MM.1S (cell line): ENCODE data around the gene AGBL1.

Source experiments
- DNase-seq: peaks from one replicate; pipeline ENCODE4 v3.0.0-alpha.2; 2015
- H2AFZ ChIP-seq: fragments of 300-600 bp; sonication (generic); 2 replicates; pipeline ENCODE4 v1.6.0; 2016; ENCODE audit warnings: antibody characterized with exemption, low read length
- H3F3A ChIP-seq: fragments of 300-600 bp; sonication (generic); 2 replicates; pipeline ENCODE4 v1.6.1; 2016; ENCODE audit warnings: mild to moderate bottlenecking, antibody characterized with exemption, low read length, moderate library complexity, mixed read lengths; ENCODE audit not compliant: insufficient read depth
- H3K27ac ChIP-seq: fragments of 300-600 bp; sonication (generic); 2 replicates; pipeline ENCODE4 v1.5.1; 2016; ENCODE audit warnings: mild to moderate bottlenecking, low read length
- H3K27me3 ChIP-seq: fragments of 300-600 bp; sonication (generic); replicated peaks from 2 replicates; pipeline ENCODE4 v1.6.0; 2016; ENCODE audit warnings: low read length; ENCODE audit not compliant: insufficient read depth
- H3K36me3 ChIP-seq: fragments of 300-600 bp; sonication (generic); replicated peaks from 2 replicates; pipeline ENCODE4 v1.6.1; 2016; ENCODE audit warnings: mild to moderate bottlenecking, low read length, mixed read lengths; ENCODE audit not compliant: insufficient read depth
- H3K4me1 ChIP-seq: fragments of 300-600 bp; sonication (generic); 2 replicates; pipeline ENCODE4 v1.6.1; 2016; ENCODE audit warnings: low read length, mixed read lengths
- H3K4me2 ChIP-seq: fragments of 300-600 bp; sonication (generic); 2 replicates; pipeline ENCODE4 v1.6.0; 2016; ENCODE audit warnings: low read depth, low read length
- H3K4me3 ChIP-seq: fragments of 300-600 bp; sonication (generic); 2 replicates; pipeline ENCODE4 v1.5.1; 2016; ENCODE audit warnings: low read length, mixed read lengths
- H3K79me2 ChIP-seq: fragments of 300-600 bp; sonication (generic); 2 replicates; pipeline ENCODE4 v1.6.1; 2016; ENCODE audit warnings: mixed run types, low read length, mixed read lengths
- H3K9ac ChIP-seq: fragments of 300-600 bp; sonication (generic); 2 replicates; pipeline ENCODE4 v1.6.1; 2016; ENCODE audit warnings: low read length, mixed read lengths
- H3K9me2 ChIP-seq: fragments of 300-600 bp; sonication (generic); replicated peaks from 2 replicates; pipeline ENCODE4 v1.6.1; 2016; ENCODE audit warnings: mild to moderate bottlenecking, low read length, mixed read lengths; ENCODE audit not compliant: insufficient read depth
- H3K9me3 ChIP-seq: fragments of 300-600 bp; sonication (generic); replicated peaks from 2 replicates; pipeline ENCODE4 v1.6.1; 2016; ENCODE audit warnings: mild to moderate bottlenecking, low read length, mixed read lengths; ENCODE audit not compliant: insufficient read depth
- H4K20me1 ChIP-seq: fragments of 300-600 bp; sonication (generic); 2 replicates; pipeline ENCODE4 v1.6.1; 2016; ENCODE audit warnings: mild to moderate bottlenecking, low read length, moderate library complexity, mixed read lengths; ENCODE audit not compliant: insufficient read depth
- EZH2 ChIP-seq: fragments of 300-600 bp; sonication (generic); optimal IDR thresholded peaks from 2 replicates; pipeline ENCODE3; 2017; ENCODE audit warnings: low read depth, mild to moderate bottlenecking, antibody characterized with exemption, low read length, mixed read lengths
- EZH2phosphoT487 ChIP-seq: fragments of 300-600 bp; sonication (generic); IDR thresholded peaks from 2 replicates; pipeline ENCODE4 v1.6.1; 2018; ENCODE audit warnings: antibody characterized with exemption, low read length
- TF ChIP-seq, protein P1 (sequence below): fragments of 300-600 bp; sonication (generic); IDR thresholded peaks from 2 replicates; pipeline ENCODE4 v1.5.1; 2016; ENCODE audit warnings: antibody characterized with exemption, low read length, mixed read lengths

AGBL1 gene

GRCh38 chr15:86591994-86592735, 512.5 kb downstream of the AGBL1 start:
- H2AFZ ChIP-seq: no peak overlapping the region
- TF ChIP-seq, protein P1, sequence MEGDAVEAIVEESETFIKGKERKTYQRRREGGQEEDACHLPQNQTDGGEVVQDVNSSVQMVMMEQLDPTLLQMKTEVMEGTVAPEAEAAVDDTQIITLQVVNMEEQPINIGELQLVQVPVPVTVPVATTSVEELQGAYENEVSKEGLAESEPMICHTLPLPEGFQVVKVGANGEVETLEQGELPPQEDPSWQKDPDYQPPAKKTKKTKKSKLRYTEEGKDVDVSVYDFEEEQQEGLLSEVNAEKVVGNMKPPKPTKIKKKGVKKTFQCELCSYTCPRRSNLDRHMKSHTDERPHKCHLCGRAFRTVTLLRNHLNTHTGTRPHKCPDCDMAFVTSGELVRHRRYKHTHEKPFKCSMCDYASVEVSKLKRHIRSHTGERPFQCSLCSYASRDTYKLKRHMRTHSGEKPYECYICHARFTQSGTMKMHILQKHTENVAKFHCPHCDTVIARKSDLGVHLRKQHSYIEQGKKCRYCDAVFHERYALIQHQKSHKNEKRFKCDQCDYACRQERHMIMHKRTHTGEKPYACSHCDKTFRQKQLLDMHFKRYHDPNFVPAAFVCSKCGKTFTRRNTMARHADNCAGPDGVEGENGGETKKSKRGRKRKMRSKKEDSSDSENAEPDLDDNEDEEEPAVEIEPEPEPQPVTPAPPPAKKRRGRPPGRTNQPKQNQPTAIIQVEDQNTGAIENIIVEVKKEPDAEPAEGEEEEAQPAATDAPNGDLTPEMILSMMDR: no peak
- TF ChIP-seq EZH2 (no peak), EZH2phosphoT487 (no peak)
- DNase-seq: no peak
- no peak overlapping the region for H3K4me2 ChIP-seq
- no peaks in the 10 kb centered on the region for H3K4me1 ChIP-seq
- no peaks in the 10 kb centered on the region for H4K20me1 ChIP-seq
- H3K36me3 ChIP-seq: no peaks in the 10 kb centered on the region
- no peaks in the 10 kb centered on the region for H3K9me3 ChIP-seq
- no peaks in the 10 kb centered on the region for H3K9me2 ChIP-seq
- no peaks in the 10 kb centered on the region for H3F3A ChIP-seq
- no peaks in the 10 kb centered on the region for H3K79me2 ChIP-seq
- H3K4me3 ChIP-seq: no peak overlapping the region
- H3K9ac ChIP-seq: no peak overlapping the region
- no peak overlapping the region for H3K27ac ChIP-seq
- no peaks in the 10 kb centered on the region for H3K27me3 ChIP-seq

DNA sequence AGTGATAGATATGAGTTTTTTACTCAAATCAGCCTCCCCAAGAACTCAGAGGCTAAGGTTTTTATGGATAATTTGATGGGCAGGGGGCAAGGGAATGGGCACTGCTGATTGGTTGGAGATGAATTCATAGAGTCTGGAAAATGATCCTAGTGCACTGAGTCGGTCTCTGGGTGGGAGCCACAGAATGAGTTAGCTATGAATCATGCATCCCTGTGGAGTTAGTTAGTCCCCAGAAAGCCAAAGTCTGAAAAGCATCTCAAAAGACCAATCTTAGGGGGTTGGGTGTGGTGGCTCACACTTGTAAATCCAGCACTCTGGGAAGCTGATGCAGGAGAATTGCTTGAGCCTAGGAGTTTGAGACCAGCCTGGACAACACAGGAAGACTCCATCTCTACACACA, 516.1 kb downstream of the AGBL1 start:
- H3K9ac ChIP-seq: no peak overlapping the region
- no peaks in the 10 kb centered on the region for H3K9me3 ChIP-seq
- H3K4me2 ChIP-seq: no peak overlapping the region
- H2AFZ ChIP-seq: no peak overlapping the region
- no peak overlapping the region for H3K27ac ChIP-seq
- no peak overlapping the region for H3K4me3 ChIP-seq
- H3K9me2 ChIP-seq: no peaks in the 10 kb centered on the region
- DNase-seq: no peak
- no peaks in the 10 kb centered on the region for H3K79me2 ChIP-seq
- H3K4me1 ChIP-seq: no peaks in the 10 kb centered on the region
- H3F3A ChIP-seq: no peaks in the 10 kb centered on the region
- H3K36me3 ChIP-seq: no peaks in the 10 kb centered on the region
- no peaks in the 10 kb centered on the region for H3K27me3 ChIP-seq
- TF ChIP-seq EZH2 (no peak), EZH2phosphoT487 (no peak)
- TF ChIP-seq, protein P1: no peak
- no peaks in the 10 kb centered on the region for H4K20me1 ChIP-seq

DNA sequence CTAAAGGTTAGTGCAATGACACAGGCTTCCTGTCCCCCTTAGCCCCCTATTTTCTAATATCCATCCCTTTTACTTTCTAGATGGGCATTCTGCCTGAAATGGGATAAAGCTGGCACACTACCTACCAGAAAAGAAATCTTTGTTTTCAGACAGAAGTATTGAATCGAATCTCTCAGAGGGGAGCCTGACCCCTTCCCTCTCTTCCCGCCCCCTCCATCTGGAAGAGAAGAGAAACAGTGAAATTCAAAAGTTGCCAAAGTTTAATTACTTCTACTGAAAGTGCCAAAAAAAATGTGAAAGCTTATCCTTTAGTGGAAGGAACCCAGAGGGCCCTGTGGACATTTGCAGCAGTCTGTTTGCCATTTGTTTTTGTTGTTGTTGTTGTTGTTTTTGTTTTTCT, 523.8 kb downstream of the AGBL1 start:
- H3K79me2 ChIP-seq: no peaks in the 10 kb centered on the region
- H3K27ac ChIP-seq: no peak overlapping the region
- no peak overlapping the region for H3K9ac ChIP-seq
- no peak overlapping the region for H2AFZ ChIP-seq
- no peaks in the 10 kb centered on the region for H3F3A ChIP-seq
- no peaks in the 10 kb centered on the region for H3K9me2 ChIP-seq
- TF ChIP-seq EZH2phosphoT487: no peak
- TF ChIP-seq, protein P1: no peak
- TF ChIP-seq EZH2: no peak
- H3K4me3 ChIP-seq: no peak overlapping the region
- H4K20me1 ChIP-seq: no peaks in the 10 kb centered on the region
- H3K9me3 ChIP-seq: no peaks in the 10 kb centered on the region
- H3K36me3 ChIP-seq: no peaks in the 10 kb centered on the region
- H3K4me1 ChIP-seq: no peaks in the 10 kb centered on the region
- no peaks in the 10 kb centered on the region for H3K27me3 ChIP-seq
- no peak for DNase-seq
- H3K4me2 ChIP-seq: no peak overlapping the region
